ENCODE results near the gene PRKCH.

PRKCH gene

GRCh38 chr14:61561657-61562276 is 240.4 kb downstream of the PRKCH start:
- peak; percentile 15 to 27 for TF ChIP-seq CTCF (IDR thresholded peaks at IDR 0.05)
- Histone ChIP-seq H3K27ac (peak overlapping the region; percentile 77 to 78), H3K27me3 (no peaks in the 10 kb centered on the region), H3K4me3 (no peak overlapping the region), H3K36me3 (no peaks in the 10 kb centered on the region), H3K4me1 (peaks cover 0 to 40% (median 23%) of the 10 kb centered on the region in 4 donors), H3K9me3 (no peaks in the 10 kb centered on the region)
- intact Hi-C loops (cut with DNase I; ENCODE audit: low total_unique reads): no loop called here
- DNase-seq: peak; percentile 74 to 89

- TF ChIP-seq CTCF (IDR thresholded peaks at IDR 0.05): no peak
- H3K36me3 ChIP-seq: no peaks in the 10 kb centered on the region
- no peak overlapping the region for H3K4me3 ChIP-seq
- DNase-seq: no peak
- H3K4me1 ChIP-seq: peaks cover 0 to 43% (median 25%) of the 10 kb centered on the region in 4 donors
- H3K27ac ChIP-seq: peak overlapping the region; percentile 77 to 78
- H3K27me3 ChIP-seq: no peaks in the 10 kb centered on the region
- no peaks in the 10 kb centered on the region for H3K9me3 ChIP-seq
- intact Hi-C loops (cut with DNase I; ENCODE audit: low total_unique reads): no loop called here
Observed at GRCh38 chr14:61562321-61563161, 241.2 kb downstream of the PRKCH start.

GRCh38 chr14:61563162-61563511 is 241.8 kb downstream of the PRKCH start:
- Histone ChIP-seq H3K4me3 (no peak overlapping the region), H3K9me3 (no peaks in the 10 kb centered on the region), H3K27ac (peak overlapping the region; percentile 77 to 78), H3K4me1 (peaks cover 0 to 49% (median 30%) of the 10 kb centered on the region in 4 donors), H3K27me3 (no peaks in the 10 kb centered on the region), H3K36me3 (no peaks in the 10 kb centered on the region)
- TF ChIP-seq CTCF (IDR thresholded peaks at IDR 0.05): no peak
- intact Hi-C loops (cut with DNase I; ENCODE audit: low total_unique reads): no loop called here
- no peak for DNase-seq

GRCh38 chr14:61563880-61564617 is 242.7 kb downstream of the PRKCH start:
- Histone ChIP-seq H3K4me3 (no peak overlapping the region), H3K9me3 (no peaks in the 10 kb centered on the region), H3K27ac (peak overlapping the region in 1 of 2 donors; percentile 77), H3K36me3 (no peaks in the 10 kb centered on the region), H3K4me1 (peaks cover 0 to 58% (median 39%) of the 10 kb centered on the region in 4 donors), H3K27me3 (no peaks in the 10 kb centered on the region)
- no peak for TF ChIP-seq CTCF (IDR thresholded peaks at IDR 0.05)
- intact Hi-C loops (cut with DNase I; ENCODE audit: low total_unique reads): no loop called here
- no peak for DNase-seq

- no peaks in the 10 kb centered on the region for H3K9me3 ChIP-seq
- no peak for TF ChIP-seq CTCF (IDR thresholded peaks at IDR 0.05)
- no peak overlapping the region for H3K4me3 ChIP-seq
- intact Hi-C loops (cut with DNase I; ENCODE audit: low total_unique reads): no loop called here
- peaks cover 0 to 64% (median 45%) of the 10 kb centered on the region in 4 donors for H3K4me1 ChIP-seq
- no peaks in the 10 kb centered on the region for H3K27me3 ChIP-seq
- peak overlapping the region in 1 of 2 donors; percentile 77 for H3K27ac ChIP-seq
- DNase-seq: no peak
- no peaks in the 10 kb centered on the region for H3K36me3 ChIP-seq
Observed at GRCh38 chr14:61564618-61565091, 243.3 kb downstream of the PRKCH start.

Measured in tibial artery (tissue), 4 donors.